RWPE2 (cell line): Measurements from ENCODE around the gene ERCC2.
A peak's percentile ranks its signal among the peaks of the same experiment; 100 is the strongest.

Experiments
- ATAC-seq: fragments of 200-7000 bp; cut with Tn5 transposase; 3 replicates; pipeline ENCODE4 v1.9.1; 2021; ENCODE audit warnings: low read depth
- DNase-seq: peaks from one replicate; pipeline ENCODE4 v3.0.0-alpha.2; 2020; ENCODE audit warnings: low spot score
- H3K27ac ChIP-seq: fragments of 450-650 bp; 2 replicates; pipeline ENCODE4 v1.5.1; 2017; ENCODE audit warnings: mild to moderate bottlenecking; ENCODE audit not compliant: poor library complexity, severe bottlenecking
- H3K27me3 ChIP-seq: fragments of 250-450 bp; sonication (Bioruptor Pico); 2 replicates; pipeline ENCODE4 v1.5.1; 2021; ENCODE audit warnings: mild to moderate bottlenecking, moderate library complexity; ENCODE audit not compliant: insufficient read depth, poor library complexity, severe bottlenecking
- H3K36me3 ChIP-seq: fragments of 250-450 bp; sonication (Bioruptor Pico); 2 replicates; pipeline ENCODE4 v1.5.1; 2020; ENCODE audit warnings: low read depth, mild to moderate bottlenecking, moderate library complexity
- H3K4me1 ChIP-seq: fragments of 250-450 bp; sonication (Bioruptor Pico); 2 replicates; pipeline ENCODE4 v1.5.1; 2021; ENCODE audit warnings: mild to moderate bottlenecking, moderate library complexity; ENCODE audit not compliant: insufficient read depth, poor library complexity, severe bottlenecking
- H3K4me3 ChIP-seq: fragments of 250-450 bp; sonication (Bioruptor Pico); 2 replicates; pipeline ENCODE4 v1.5.1; 2021; ENCODE audit warnings: mild to moderate bottlenecking, moderate library complexity; ENCODE audit not compliant: severe bottlenecking
- H3K9me3 ChIP-seq: fragments of 250-450 bp; sonication (Bioruptor Pico); 2 replicates; pipeline ENCODE4 v1.5.1; 2021; ENCODE audit warnings: mild to moderate bottlenecking, moderate library complexity; ENCODE audit not compliant: severe bottlenecking
- TF ChIP-seq, protein P1 (sequence below): fragments of 450-650 bp; IDR thresholded peaks from one replicate; pipeline ENCODE4 v1.5.1; 2017; ENCODE audit warnings: mild to moderate bottlenecking, moderate library complexity; ENCODE audit not compliant: poor library complexity, severe bottlenecking

ERCC2 gene

DNA sequence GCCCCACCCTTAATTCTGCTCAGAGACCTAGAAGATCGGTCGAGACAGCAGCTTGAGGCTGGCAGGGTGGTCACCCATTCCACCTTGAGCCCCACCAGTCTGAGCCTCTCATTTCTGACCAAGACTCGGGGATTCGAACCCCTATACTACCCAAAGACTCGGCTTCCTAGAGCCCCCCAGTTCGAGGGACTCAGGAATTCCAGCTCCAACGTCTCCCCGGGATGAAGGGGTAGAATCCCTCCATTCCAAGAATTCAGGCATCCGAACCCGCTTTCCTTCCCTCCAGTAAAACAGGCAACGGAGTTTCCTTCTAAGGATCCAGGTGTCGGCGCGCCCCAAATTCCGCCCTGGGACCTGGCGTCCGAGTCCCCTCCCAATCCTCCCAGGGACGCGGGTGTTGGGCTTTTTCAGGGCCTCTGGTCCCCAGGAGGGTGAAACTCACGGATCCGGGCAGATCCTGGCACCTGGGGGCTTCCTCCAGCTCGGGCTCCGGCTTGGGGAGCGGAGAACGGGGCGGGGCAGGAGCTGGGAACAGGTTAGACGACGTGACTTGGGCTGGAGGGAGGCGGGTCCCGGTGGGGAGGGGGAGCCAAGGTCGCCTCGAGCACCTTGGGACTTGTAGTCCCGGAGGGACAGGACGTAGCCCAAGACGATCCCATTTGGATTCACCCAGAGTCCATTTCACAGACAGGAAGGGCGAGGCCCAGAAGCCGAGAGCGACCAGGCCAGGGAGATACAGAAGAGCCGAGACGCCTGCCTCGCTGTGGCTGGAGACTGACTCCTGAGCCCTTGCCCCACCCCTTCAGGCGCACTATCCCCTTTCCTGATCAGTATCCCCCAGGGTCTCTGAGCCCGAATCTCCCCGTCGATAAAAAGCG, 34.4 kb upstream of the ERCC2 start, which contains the start of gene PPP1R13L:
Gene PPP1R13L, minus strand, starts transcription at position 513 of the 878 bp plus-strand sequence. CDS start 6,751 bp downstream, outside the sequence.
- ATAC-seq = peak; percentile 50

DNA sequence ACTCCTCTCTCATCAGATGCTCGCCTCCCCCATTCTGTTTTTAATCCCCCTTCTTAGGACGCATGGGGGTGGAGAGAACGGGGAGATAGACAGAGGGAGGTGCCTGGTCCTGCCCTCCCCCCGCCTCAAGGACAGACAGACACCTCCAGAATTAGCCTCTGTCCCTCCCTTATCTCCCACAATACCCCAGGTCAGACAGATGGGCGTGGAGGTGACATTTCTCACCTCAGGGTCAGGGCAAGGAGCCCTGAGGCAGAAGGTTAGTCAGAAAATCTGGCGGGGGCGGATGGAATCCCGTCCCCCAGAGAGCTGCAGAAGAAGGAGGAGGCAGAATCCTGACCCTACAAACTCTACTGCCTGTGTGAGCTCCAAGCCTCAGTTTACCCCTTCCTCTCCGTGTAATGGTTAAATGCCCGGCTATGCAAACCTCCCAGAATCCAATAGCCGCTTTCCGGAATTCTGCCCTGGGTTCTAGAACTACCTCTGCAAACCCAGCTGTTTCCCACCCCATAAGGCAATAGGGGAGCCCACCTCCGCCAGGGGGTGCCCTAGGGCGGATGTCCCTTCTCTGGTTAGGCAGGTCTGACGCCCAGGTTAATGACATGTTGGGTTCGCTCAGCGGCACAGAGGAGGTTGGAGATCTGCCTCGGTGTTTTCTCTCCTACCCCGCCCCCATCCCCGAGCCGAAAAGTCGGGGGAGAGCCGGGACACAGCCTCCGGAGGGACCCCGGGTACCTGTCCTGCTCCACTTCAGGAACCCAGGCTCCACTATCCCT, 33.6 kb upstream of the ERCC2 start:
- peak overlapping the region; percentile 98 for H3K27ac ChIP-seq
- peaks cover 28% of the 10 kb centered on the region for H3K36me3 ChIP-seq
- TF ChIP-seq, protein P1, sequence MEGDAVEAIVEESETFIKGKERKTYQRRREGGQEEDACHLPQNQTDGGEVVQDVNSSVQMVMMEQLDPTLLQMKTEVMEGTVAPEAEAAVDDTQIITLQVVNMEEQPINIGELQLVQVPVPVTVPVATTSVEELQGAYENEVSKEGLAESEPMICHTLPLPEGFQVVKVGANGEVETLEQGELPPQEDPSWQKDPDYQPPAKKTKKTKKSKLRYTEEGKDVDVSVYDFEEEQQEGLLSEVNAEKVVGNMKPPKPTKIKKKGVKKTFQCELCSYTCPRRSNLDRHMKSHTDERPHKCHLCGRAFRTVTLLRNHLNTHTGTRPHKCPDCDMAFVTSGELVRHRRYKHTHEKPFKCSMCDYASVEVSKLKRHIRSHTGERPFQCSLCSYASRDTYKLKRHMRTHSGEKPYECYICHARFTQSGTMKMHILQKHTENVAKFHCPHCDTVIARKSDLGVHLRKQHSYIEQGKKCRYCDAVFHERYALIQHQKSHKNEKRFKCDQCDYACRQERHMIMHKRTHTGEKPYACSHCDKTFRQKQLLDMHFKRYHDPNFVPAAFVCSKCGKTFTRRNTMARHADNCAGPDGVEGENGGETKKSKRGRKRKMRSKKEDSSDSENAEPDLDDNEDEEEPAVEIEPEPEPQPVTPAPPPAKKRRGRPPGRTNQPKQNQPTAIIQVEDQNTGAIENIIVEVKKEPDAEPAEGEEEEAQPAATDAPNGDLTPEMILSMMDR = peak; percentile 78
- no peak for ATAC-seq
- H3K27me3 ChIP-seq = no peaks in the 10 kb centered on the region
- peak overlapping the region; percentile 92 for H3K4me3 ChIP-seq
- no peaks in the 10 kb centered on the region for H3K9me3 ChIP-seq
- no peak for DNase-seq
- H3K4me1 ChIP-seq = peaks cover 25% of the 10 kb centered on the region

More for the DNA sequence above, 34.4 kb upstream of the ERCC2 start, which contains the start of gene PPP1R13L:
- peaks cover 25% of the 10 kb centered on the region for H3K4me1 ChIP-seq
- peak; percentile 97 for DNase-seq
- peak within 1 kb of the TSS; percentile 92 for H3K4me3 ChIP-seq
- H3K36me3 ChIP-seq = peaks cover 20% of the 10 kb centered on the region
- peak within 1 kb of the TSS; percentile 98 for H3K27ac ChIP-seq
- H3K27me3 ChIP-seq = no peaks in the 10 kb centered on the region
- no peaks in the 10 kb centered on the region for H3K9me3 ChIP-seq
- TF ChIP-seq, protein P1 = no peak

DNA sequence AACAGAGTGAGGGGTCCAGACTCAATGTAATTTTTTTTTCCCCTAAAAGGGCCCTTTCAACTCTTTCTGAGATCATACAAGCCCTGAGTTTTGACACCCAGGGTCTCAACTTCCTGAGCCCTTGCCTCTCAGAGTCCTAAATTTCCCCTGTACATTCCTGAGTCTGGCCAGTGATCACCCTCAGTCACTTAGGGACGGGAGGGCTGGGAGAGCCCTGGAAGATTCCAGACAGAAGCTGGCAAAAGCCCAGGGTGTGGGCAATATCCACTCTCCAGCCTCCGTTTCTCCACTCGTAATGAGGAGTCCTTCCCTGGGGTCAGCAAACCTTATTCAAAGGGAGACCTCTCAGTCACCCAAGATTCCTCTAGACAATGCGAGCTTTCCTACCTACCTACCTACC, 32.9 kb upstream of the ERCC2 start:
- no peak for DNase-seq
- Histone ChIP-seq H3K9me3 (no peaks in the 10 kb centered on the region), H3K27me3 (no peaks in the 10 kb centered on the region), H3K4me1 (peaks cover 25% of the 10 kb centered on the region), H3K4me3 (peak overlapping the region; percentile 92), H3K36me3 (peaks cover 34% of the 10 kb centered on the region), H3K27ac (peak overlapping the region; percentile 98)
- TF ChIP-seq, protein P1 = no peak
- ATAC-seq = no peak

DNA sequence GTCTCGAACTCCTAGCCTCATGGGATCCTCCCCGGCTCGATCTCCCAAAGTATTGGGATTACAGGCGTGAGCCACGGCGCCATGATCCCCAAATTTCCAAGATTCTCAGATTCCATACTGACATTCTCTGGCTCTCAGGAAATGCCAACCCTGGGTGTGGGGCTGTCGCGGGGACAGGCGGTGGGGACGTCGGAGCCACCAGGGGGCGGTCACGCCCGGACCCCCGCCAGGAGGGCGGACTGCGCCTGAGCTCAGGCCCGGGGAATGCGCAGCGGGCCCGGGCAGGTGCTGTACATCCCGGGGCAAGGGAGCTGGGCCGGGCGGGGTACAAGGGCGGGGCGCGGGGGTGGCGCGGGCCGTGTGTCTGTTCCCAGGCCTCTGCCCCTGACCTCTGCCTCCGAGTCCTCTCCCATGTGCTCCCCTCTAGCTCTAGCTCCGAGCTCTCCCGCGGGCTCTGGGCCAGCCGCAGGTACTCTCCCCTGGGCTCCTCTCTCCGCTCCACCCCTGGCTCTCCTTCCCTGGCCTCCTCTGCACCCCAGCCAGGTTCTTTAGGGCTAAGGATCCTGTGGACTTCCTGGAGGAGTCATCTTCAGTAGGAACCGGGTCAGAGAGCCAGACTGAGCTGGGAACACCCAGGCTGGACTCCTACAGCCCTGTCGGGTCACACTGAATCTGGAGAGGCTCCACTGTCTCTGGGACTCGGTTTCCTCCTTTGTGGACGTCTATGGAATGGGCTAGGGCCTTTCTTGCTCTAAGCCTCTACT, 32.1 kb upstream of the ERCC2 start:
- peak overlapping the region; percentile 98 for H3K27ac ChIP-seq

More for the DNA sequence above, 32.1 kb upstream of the ERCC2 start:
- peaks cover 23% of the 10 kb centered on the region for H3K4me1 ChIP-seq
- DNase-seq (peak; percentile 88), ATAC-seq (peak; percentile 43)
- peaks cover 41% of the 10 kb centered on the region for H3K36me3 ChIP-seq
- TF ChIP-seq, protein P1 = peak; percentile 83
- peak overlapping the region; percentile 92 for H3K4me3 ChIP-seq
- no peaks in the 10 kb centered on the region for H3K27me3 ChIP-seq
- no peaks in the 10 kb centered on the region for H3K9me3 ChIP-seq
